Osteoblast (primary cell): ENCODE results near the gene ACAD9. TPM values are rescaled to one million over a fixed set of nuclear protein-coding genes. Genes with fewer than 3 reads are reported as not detected.

Experiments
- DNase-seq: peaks from one replicate; pipeline ENCODE4 v3.0.0; 2011; ENCODE audit warnings: low spot score, mixed read lengths; ENCODE audit not compliant: insufficient read length; ENCODE audit errors: missing footprints
- H2AFZ ChIP-seq: 2 replicates; pipeline ENCODE4 v1.6.0; 2011; ENCODE audit warnings: mild to moderate bottlenecking, low read length
- H3K27ac ChIP-seq: 2 replicates; pipeline ENCODE4 v1.5.1; 2011; ENCODE audit warnings: mild to moderate bottlenecking, low read depth, low read length, moderate library complexity
- H3K27me3 ChIP-seq: 2 replicates; pipeline ENCODE4 v1.6.0; 2012; ENCODE audit warnings: mild to moderate bottlenecking, control low read depth, inconsistent platforms, low read length, moderate library complexity; ENCODE audit not compliant: insufficient read depth
- H3K36me3 ChIP-seq: 2 replicates; pipeline ENCODE4 v1.5.1; 2011; ENCODE audit warnings: mild to moderate bottlenecking, low read length, control low read depth, moderate library complexity; ENCODE audit not compliant: insufficient read depth
- H3K4me1 ChIP-seq: 2 replicates; pipeline ENCODE4 v1.5.1; 2011; ENCODE audit warnings: mild to moderate bottlenecking, low read length, control low read depth, moderate library complexity; ENCODE audit not compliant: insufficient read depth
- H3K4me2 ChIP-seq: 2 replicates; pipeline ENCODE4 v1.6.0; 2011; ENCODE audit warnings: mild to moderate bottlenecking, low read length; ENCODE audit not compliant: insufficient read depth
- H3K4me3 ChIP-seq: fragments of 200-600 bp; sonication (generic); 3 replicates; pipeline ENCODE4 v1.5.1; 2012; ENCODE audit warnings: mild to moderate bottlenecking, low read length, inconsistent platforms; ENCODE audit not compliant: insufficient read depth
- H3K79me2 ChIP-seq: 2 replicates; pipeline ENCODE4 v1.6.0; 2012; ENCODE audit warnings: mild to moderate bottlenecking, low read length, control low read depth, inconsistent platforms; ENCODE audit not compliant: insufficient read depth
- H3K9me3 ChIP-seq: 2 replicates; pipeline ENCODE4 v1.5.1; 2011; ENCODE audit warnings: low read depth, low read length, control low read depth
- H4K20me1 ChIP-seq: 2 replicates; pipeline ENCODE4 v1.6.0; 2012; ENCODE audit warnings: mild to moderate bottlenecking, low read length, control low read depth; ENCODE audit not compliant: insufficient read depth
- total RNA-seq: library from RNA; depleted of rRNA; stranded (reverse); fragments of >200 nt; gene quantifications from 2 replicates; pipeline ENCODE4 v1.2.3, GENCODE V29; 2012
- TF ChIP-seq, protein P1 (sequence below): IDR thresholded peaks from 2 replicates; pipeline ENCODE4 v1.5.1; 2011; ENCODE audit warnings: mild to moderate bottlenecking, low read depth, low read length, moderate library complexity; ENCODE audit errors: extremely low read depth

Gene ACAD9
- total RNA-seq, 1 donor: 34.7 TPM

DNA sequence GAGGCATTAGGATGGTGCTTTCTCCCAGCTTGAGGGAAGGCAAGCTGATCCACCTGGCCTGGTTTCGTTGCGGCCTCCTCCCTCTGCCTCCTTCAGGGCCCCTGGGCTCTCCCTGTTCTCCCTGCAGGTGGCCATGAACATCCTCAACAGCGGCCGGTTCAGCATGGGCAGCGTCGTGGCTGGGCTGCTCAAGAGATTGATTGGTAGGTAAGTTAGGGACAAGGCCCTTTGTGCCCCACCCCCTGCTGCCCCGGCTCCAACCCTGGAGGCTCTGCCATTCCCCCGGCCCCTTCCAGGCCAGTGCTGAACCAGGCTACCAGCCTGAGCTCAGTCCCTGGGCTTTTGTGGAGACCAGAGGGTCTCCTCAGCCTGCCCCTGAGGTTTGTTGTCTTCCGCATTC is 23.0 kb downstream of the ACAD9 start:
- DNase-seq: no peak
- TF ChIP-seq, protein P1, sequence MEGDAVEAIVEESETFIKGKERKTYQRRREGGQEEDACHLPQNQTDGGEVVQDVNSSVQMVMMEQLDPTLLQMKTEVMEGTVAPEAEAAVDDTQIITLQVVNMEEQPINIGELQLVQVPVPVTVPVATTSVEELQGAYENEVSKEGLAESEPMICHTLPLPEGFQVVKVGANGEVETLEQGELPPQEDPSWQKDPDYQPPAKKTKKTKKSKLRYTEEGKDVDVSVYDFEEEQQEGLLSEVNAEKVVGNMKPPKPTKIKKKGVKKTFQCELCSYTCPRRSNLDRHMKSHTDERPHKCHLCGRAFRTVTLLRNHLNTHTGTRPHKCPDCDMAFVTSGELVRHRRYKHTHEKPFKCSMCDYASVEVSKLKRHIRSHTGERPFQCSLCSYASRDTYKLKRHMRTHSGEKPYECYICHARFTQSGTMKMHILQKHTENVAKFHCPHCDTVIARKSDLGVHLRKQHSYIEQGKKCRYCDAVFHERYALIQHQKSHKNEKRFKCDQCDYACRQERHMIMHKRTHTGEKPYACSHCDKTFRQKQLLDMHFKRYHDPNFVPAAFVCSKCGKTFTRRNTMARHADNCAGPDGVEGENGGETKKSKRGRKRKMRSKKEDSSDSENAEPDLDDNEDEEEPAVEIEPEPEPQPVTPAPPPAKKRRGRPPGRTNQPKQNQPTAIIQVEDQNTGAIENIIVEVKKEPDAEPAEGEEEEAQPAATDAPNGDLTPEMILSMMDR: no peak
- no peak overlapping the region for H2AFZ ChIP-seq
- no peak overlapping the region for H3K4me2 ChIP-seq
- H3K9me3 ChIP-seq: no peaks in the 10 kb centered on the region
- H3K36me3 ChIP-seq: peaks cover 77% of the 10 kb centered on the region
- no peaks in the 10 kb centered on the region for H3K27me3 ChIP-seq
- no peaks in the 10 kb centered on the region for H3K79me2 ChIP-seq
- peaks cover 3% of the 10 kb centered on the region for H4K20me1 ChIP-seq
- no peak overlapping the region for H3K27ac ChIP-seq
- no peaks in the 10 kb centered on the region for H3K4me1 ChIP-seq
- no peak overlapping the region for H3K4me3 ChIP-seq

DNA sequence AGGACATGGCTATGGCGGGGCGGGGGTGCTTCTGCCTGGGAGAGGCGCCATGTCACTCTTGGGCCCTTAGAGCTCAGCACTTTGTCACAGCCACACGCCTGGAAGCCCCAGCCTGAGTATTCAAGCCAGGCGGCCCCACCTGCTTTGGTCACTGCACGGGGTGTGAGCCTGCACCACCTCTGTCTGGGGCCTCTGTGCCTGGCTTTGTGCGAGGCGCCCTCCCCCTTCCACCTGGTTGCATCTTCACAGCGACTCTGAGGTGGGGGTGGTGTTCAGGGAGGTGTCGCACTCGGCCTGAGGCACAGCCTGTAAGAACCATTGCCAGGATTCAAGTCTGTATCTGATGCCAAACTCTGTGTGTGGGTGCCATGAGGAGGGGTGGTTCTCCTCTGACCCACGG is 24.1 kb downstream of the ACAD9 start:
- TF ChIP-seq, protein P1: no peak
- Histone ChIP-seq H3K4me2 (no peak overlapping the region), H3K4me3 (no peak overlapping the region), H3K27me3 (no peaks in the 10 kb centered on the region), H3K4me1 (no peaks in the 10 kb centered on the region), H3K36me3 (peaks cover 68% of the 10 kb centered on the region), H4K20me1 (peaks cover 3% of the 10 kb centered on the region), H3K9me3 (no peaks in the 10 kb centered on the region), H3K79me2 (no peaks in the 10 kb centered on the region), H2AFZ (no peak overlapping the region), H3K27ac (no peak overlapping the region)
- DNase-seq: no peak

DNA sequence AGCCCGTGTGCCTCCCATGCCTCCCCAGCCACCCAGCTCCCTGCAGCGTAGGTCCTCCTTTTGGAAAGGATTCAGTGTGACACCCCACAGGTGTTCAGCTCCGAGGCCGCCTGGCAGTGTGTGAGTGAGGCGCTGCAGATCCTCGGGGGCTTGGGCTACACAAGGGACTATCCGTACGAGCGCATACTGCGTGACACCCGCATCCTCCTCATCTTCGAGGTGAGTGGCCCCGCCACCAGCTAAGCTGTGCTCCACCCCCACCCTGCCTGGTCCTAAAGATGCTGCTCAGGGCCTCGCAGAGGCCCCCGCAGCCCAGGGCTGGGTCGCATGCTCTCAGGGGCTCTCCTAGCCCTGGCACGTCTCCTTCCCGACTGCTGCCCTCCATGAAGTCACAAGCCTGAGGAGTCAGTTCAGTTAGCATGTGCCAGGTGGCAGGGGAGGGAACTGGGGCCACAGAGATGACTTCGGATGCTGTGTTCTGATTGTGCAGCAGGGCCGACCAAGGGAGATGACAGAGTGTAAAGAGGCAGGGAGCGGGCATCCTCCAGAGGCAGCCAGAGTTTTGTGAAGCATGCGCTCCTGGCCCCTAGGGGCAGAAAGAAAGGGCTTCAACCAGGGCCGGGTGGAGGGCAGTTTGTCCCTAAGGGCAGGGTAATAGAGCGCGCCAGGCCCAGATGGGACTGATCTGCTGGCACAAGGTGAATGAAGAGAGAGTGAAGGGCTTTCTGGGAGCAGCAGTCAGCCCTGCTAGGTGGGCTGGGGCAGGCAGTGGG is 26.8 kb downstream of the ACAD9 start:
- H3K27me3 ChIP-seq: no peaks in the 10 kb centered on the region
- H3K79me2 ChIP-seq: no peaks in the 10 kb centered on the region
- peaks cover 62% of the 10 kb centered on the region for H3K36me3 ChIP-seq
- peaks cover 3% of the 10 kb centered on the region for H4K20me1 ChIP-seq
- TF ChIP-seq, protein P1: no peak
- no peaks in the 10 kb centered on the region for H3K9me3 ChIP-seq
- no peak overlapping the region for H3K4me2 ChIP-seq
- H2AFZ ChIP-seq: no peak overlapping the region
- DNase-seq: peak; percentile 89
- H3K4me1 ChIP-seq: no peaks in the 10 kb centered on the region
- H3K4me3 ChIP-seq: no peak overlapping the region
- H3K27ac ChIP-seq: no peak overlapping the region

DNA sequence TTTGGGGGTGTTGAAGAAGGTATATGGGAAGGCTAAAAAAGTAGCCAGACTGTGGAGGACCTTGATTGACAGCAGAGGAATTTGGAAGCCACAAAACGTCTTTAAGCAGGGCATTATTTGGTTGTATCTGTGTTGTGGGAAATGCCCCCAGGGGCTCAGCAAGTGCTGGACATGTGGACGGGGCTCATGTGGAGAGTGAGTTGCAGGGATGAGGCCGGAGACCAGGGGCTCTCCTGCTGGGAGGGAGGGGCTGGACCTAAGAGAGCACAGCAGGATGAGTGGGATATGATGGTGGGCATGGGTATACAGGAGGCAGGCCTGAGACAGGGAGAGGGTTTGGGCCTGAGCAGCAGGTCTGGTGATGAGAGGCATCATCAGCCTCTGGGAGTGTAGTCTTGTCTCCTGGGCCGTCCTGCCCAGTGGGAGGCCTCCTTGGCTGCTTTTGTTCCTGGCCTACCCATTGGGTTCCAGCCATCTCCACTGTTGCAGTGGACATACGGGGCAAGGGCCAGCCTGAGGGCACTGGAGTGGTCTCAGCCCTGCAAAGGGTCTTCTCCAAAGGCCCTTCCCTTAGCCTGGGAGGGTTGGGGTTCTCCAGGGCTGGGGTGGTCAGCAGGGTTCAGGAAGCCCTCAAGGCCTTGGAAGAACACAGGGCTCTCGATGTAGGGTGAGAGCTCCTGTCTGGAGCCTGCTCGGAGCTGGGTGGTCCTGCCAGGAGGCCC is 27.5 kb downstream of the ACAD9 start:
- DNase-seq: peak; percentile 44
- no peak overlapping the region for H2AFZ ChIP-seq
- H3K27ac ChIP-seq: no peak overlapping the region
- H3K4me2 ChIP-seq: no peak overlapping the region
- H3K4me3 ChIP-seq: no peak overlapping the region
- TF ChIP-seq, protein P1: no peak
- H3K36me3 ChIP-seq: peaks cover 57% of the 10 kb centered on the region
- no peaks in the 10 kb centered on the region for H3K4me1 ChIP-seq
- H4K20me1 ChIP-seq: peaks cover 3% of the 10 kb centered on the region
- H3K27me3 ChIP-seq: no peaks in the 10 kb centered on the region
- H3K79me2 ChIP-seq: no peaks in the 10 kb centered on the region
- H3K9me3 ChIP-seq: no peaks in the 10 kb centered on the region
